Adrenal gland (tissue), 12 donors: ENCODE data around the gene SLC38A1. TPM values are rescaled to one million over a fixed set of nuclear protein-coding genes. Genes with fewer than 3 reads are reported as not detected.

Experiments
- DNase-seq, 7 donors: peaks; one replicate each; pipeline ENCODE4 v3.0.0-alpha.2; 2019 to 2020
- H3K27ac ChIP-seq, 5 donors: fragments of 200-600 bp; sonication (generic) in 4 of 5; 1 replicate in 3 of 5; 2 replicates in 2 of 5; pipeline versions ENCODE4 v1.5.1 to v1.8.0; 2016 to 2020; ENCODE audit warnings: mild to moderate bottlenecking in 1 of 5
- H3K27me3 ChIP-seq: fragments of 200-600 bp; 2 replicates; pipeline ENCODE4 v1.8.0; 2021
- H3K36me3 ChIP-seq, 2 donors: fragments of 200-600 bp; replicated peaks in 1 of 2; 1 replicate in 1 of 2; 2 replicates in 1 of 2; pipeline versions ENCODE4 v1.5.1 to v1.8.0; 2018 to 2022
- H3K4me1 ChIP-seq, 2 donors: fragments of 200-600 bp; replicated peaks in 1 of 2; 1 replicate in 1 of 2; 2 replicates in 1 of 2; pipeline versions ENCODE4 v1.5.1 to v1.8.0; 2018 to 2021
- H3K4me3 ChIP-seq, 4 donors: fragments of 200-600 bp; sonication (generic) in 3 of 4; one replicate each; pipeline ENCODE4 v1.5.1; 2016 to 2018
- H3K9me3 ChIP-seq, 3 donors: fragments of 200-600 bp; sonication (generic) in 1 of 3; replicated peaks in 1 of 3; 1 replicate in 2 of 3; 2 replicates in 1 of 3; pipeline versions ENCODE4 v1.5.1 to v1.8.0; 2016 to 2021
- POLR2A ChIP-seq, 2 donors: fragments of 450-650 bp; IDR thresholded peaks; one replicate each; pipeline ENCODE4 v1.6.1; 2017; ENCODE audit warnings: antibody characterized with exemption in 2 of 2, mild to moderate bottlenecking in 2 of 2, moderate library complexity in 1 of 2
- WGBS, 4 donors: extraction: QIAGEN DNeasy Blood & Tissue Kit in 2 of 4; methylation state at CpG; one replicate each; pipeline versions ENCODE4 v1.1.5 to v1.1.7; 2013 to 2017; 5-methylcytosine and 5-hydroxymethylcytosine counted together
- intact Hi-C, 2 donors: fragments of 100-400 bp; cut with DNase I; formaldehyde crosslinking; loops; one replicate each; pipeline versions ENCODE4 v1.14.1 to v1.15.0; 2022 to 2023
- polyA plus RNA-seq, 3 donors: library from polyadenylated mRNA; stranded (reverse); fragments of 200-250 nt in 2 of 3; fragments of 350-450 nt in 1 of 3; fragmentation: Illumina TruSeq in 1 of 3; extraction: RNeasy Lipid Tissue Mini Kit (QIAGEN cat#74804) in 1 of 3; gene quantifications; one replicate each; pipeline ENCODE4 v1.2.3, GENCODE V29; 2013 to 2014
- total RNA-seq, 9 donors: library from RNA; depleted of rRNA in 4 of 9; stranded (reverse); fragments of >200 nt in 4 of 9; fragments of 120-200 nt in 1 of 9; fragmentation: NEBNext Ultra II Directional in 1 of 9; extraction: Animal tissue kit (Norgen Biotek cat#: 25700) in 1 of 9; gene quantifications; one replicate each; pipeline versions ENCODE4 v1.1.0 to v1.2.4, GENCODE V29; 2013 to 2023
- TF ChIP-seq, protein P1 (sequence below), 6 experiments: fragments of 450-650 bp in 4 of 6; fragments of 200-600 bp in 2 of 6; sonication (generic) in 1 of 6; IDR thresholded peaks; 1 replicate in 5 of 6; 2 replicates in 1 of 6; pipeline versions ENCODE4 v1.5.1 to v1.8.0; 2016 to 2021; ENCODE audit warnings: antibody characterized with exemption in 6 of 6, mild to moderate bottlenecking in 2 of 6, moderate library complexity in 1 of 6
- donor health status: healthy with polysubstance abuse.
- donor health status: Bipolar disorder and iron deficiency.
- donor health status: DM: yes; HTN: yes; CAD: no.
- donor health status: DM: no; HTN: no; CAD: no.
- donor health status: DM: no; HTN: no; CAD: no.
- donor health status: DM: yes; HTN: yes; CAD: no.

The SLC38A1 gene
- total and polyA plus RNA-seq, 12 donors: 2.4 to 14.8 (median 6.1) TPM

DNA sequence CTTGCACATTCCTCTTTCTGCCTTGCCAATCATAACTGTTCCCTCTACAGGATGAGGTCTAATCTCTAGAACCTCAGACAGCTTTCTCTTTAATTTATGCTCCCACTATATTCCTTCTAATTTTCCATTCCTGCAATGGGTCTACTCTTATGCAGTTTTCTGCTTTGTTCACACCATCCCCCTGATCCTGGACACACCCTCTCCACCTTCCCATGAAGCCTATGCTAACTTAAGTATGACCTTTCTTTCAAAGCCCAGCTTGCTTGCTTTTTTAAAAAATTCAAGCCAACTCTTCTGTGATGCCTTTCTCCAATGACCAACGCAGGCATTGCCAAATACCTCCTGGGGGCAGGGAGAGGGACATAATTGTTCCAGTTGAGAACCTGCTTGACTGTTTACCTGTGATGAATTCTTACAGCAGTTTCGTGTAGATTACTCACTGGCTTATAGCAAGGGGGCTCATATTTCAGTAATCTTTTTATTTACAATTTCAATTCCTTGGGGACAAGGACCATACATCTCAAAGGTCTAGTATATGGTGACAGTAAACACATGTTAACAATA is 7.8 kb downstream of the SLC38A1 start:
- Histone ChIP-seq H3K4me3 (no peak overlapping the region), H3K4me1 (no peaks in the 10 kb centered on the region), H3K27ac (no peak overlapping the region), H3K27me3 (no peaks in the 10 kb centered on the region), H3K36me3 (no peaks in the 10 kb centered on the region), H3K9me3 (no peaks in the 10 kb centered on the region)
- intact Hi-C loops: no loop called here
- DNase-seq: no peak
- TF ChIP-seq, protein P1, sequence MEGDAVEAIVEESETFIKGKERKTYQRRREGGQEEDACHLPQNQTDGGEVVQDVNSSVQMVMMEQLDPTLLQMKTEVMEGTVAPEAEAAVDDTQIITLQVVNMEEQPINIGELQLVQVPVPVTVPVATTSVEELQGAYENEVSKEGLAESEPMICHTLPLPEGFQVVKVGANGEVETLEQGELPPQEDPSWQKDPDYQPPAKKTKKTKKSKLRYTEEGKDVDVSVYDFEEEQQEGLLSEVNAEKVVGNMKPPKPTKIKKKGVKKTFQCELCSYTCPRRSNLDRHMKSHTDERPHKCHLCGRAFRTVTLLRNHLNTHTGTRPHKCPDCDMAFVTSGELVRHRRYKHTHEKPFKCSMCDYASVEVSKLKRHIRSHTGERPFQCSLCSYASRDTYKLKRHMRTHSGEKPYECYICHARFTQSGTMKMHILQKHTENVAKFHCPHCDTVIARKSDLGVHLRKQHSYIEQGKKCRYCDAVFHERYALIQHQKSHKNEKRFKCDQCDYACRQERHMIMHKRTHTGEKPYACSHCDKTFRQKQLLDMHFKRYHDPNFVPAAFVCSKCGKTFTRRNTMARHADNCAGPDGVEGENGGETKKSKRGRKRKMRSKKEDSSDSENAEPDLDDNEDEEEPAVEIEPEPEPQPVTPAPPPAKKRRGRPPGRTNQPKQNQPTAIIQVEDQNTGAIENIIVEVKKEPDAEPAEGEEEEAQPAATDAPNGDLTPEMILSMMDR (IDR thresholded peaks at IDR 0.05): no peak
- TF ChIP-seq POLR2A (IDR thresholded peaks at IDR 0.05): no peak
- WGBS, 4 donors: 75 to 79% (median 79%) methylated on average over 2 of the region's 2 CpGs

DNA sequence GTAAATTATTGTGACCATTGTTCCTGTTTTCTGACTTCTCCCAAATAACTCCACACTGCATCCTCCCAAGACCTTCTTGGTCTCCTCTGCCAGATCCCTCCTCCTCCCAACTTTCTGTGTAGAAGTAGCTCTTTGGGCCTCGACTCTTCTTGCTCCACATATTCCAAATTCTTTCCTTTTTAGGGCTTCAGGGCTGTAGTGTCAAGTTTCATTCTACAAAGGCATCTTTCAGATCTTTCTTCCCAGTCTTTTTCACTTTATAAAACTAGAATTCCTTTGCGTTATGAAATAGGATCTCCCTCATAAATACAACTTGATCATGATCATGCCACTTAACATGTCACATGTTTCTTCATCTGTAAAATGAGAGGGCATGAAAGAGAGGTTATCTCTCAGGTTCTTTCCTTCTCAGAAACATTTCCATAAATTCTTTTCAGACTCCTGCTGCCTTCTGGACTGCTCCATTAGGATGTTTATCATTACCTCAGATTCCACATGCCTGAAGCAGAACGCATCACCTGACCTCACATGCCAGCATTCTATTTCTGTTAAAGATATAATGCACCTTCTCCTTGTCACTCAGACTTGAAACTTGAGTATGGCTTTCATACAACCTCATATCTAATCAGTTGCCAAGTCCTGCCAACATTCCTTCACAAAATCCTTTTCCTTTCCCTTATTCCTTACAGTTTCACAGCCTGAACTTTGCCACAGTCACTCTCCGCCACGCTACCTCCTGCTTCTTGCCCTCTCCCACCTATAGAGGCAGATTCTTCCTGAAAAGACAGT is 8.5 kb downstream of the SLC38A1 start:
- Histone ChIP-seq H3K27ac (no peak overlapping the region), H3K27me3 (no peaks in the 10 kb centered on the region), H3K36me3 (no peaks in the 10 kb centered on the region), H3K9me3 (no peaks in the 10 kb centered on the region), H3K4me3 (no peak overlapping the region), H3K4me1 (no peaks in the 10 kb centered on the region)
- WGBS, 4 donors: 64 to 76% (median 70%) methylated on average over 5 of the region's 5 CpGs
- no peak for DNase-seq
- intact Hi-C loops: no loop called here
- no peak for TF ChIP-seq POLR2A (IDR thresholded peaks at IDR 0.05)
- TF ChIP-seq, protein P1 (IDR thresholded peaks at IDR 0.05): no peak

DNA sequence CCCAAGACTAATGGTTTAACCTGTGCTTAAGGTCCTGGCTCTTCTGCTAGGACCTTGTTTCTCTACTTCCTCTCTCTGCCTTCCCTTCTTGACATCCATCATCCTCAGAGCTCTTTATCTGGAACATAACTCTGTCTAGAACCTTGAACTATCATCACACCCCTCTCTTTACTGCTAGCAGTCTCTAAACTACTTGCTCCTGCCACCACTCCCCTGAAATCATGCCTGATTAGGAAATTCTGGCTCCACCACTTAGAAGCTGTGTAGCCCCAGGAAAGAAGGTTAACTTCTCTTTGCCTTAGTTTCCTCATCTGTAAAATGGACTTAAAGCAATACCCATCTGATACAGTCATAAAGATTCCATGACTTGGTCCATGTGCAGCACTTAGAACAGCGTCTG is 9.1 kb downstream of the SLC38A1 start:
- Histone ChIP-seq H3K27ac (no peak overlapping the region), H3K9me3 (no peaks in the 10 kb centered on the region), H3K4me3 (no peak overlapping the region), H3K27me3 (no peaks in the 10 kb centered on the region), H3K4me1 (no peaks in the 10 kb centered on the region), H3K36me3 (no peaks in the 10 kb centered on the region)
- intact Hi-C loops: no loop called here
- TF ChIP-seq POLR2A (IDR thresholded peaks at IDR 0.05): no peak
- TF ChIP-seq, protein P1 (IDR thresholded peaks at IDR 0.05): no peak
- 52 to 88% (median 73%) methylated on average over 1 of the region's 1 CpG for WGBS, 4 donors
- no peak for DNase-seq

DNA sequence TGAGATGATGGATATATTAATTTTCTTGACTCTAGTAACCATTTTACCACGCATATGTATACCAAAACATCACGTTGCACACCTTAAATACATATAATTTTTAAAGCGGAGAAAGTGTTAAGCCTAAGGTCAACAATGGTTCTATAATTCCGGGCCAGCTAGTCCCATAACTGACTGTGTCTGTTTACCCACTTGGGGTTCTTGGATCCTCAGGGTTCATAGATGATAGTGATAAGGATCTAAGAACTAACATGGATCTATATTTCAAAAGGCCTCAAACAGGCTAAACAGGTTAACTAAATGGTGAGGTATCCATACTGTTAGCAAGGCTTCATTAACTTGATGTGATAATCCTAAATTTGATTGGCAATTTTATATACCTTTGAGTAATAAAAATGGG is 9.8 kb downstream of the SLC38A1 start:
- no peaks in the 10 kb centered on the region for H3K4me1 ChIP-seq
- no peaks in the 10 kb centered on the region for H3K9me3 ChIP-seq
- no peak overlapping the region for H3K27ac ChIP-seq
- DNase-seq: no peak
- no peaks in the 10 kb centered on the region for H3K36me3 ChIP-seq
- TF ChIP-seq POLR2A (IDR thresholded peaks at IDR 0.05): no peak
- TF ChIP-seq, protein P1 (IDR thresholded peaks at IDR 0.05): no peak
- no peaks in the 10 kb centered on the region for H3K27me3 ChIP-seq
- intact Hi-C loops: no loop called here
- H3K4me3 ChIP-seq: no peak overlapping the region
- WGBS, 4 donors: 93 to 96% (median 95%) methylated on average over 4 of the region's 4 CpGs
